NCI-H2081 treated with DMSO at 0.1 percent for 48 hours (cell line): ENCODE results near the gene ELOVL6.
"Not testable (repeated sequence)": the region's sequence is repeated elsewhere in the genome, so short reads cannot be mapped to it uniquely, and the experiment has no call there.

Source experiments
- DNase-seq: peaks from one replicate; lab custom pipeline; 2025; lab: John Stamatoyannopoulos, UW

ELOVL6 gene

GRCh38 chr4:110160618-110161017 is 37.8 kb downstream of the ELOVL6 start:
- no peak for DNase-seq

GRCh38 chr4:110159541-110159940 is 38.9 kb downstream of the ELOVL6 start:
- DNase-seq: no peak

- DNase-seq: no peak
These were observed 40.8 kb downstream of the ELOVL6 start for GRCh38 chr4:110157580-110157979.

GRCh38 chr4:110157166-110157565 is 41.2 kb downstream of the ELOVL6 start:
- DNase-seq: not testable (repeated sequence)

- no peak for DNase-seq
These were observed 42.0 kb downstream of the ELOVL6 start for GRCh38 chr4:110156442-110156841.

- DNase-seq: no peak
These were observed 42.8 kb downstream of the ELOVL6 start for GRCh38 chr4:110155654-110156053.

- no peak for DNase-seq
These were observed 43.8 kb downstream of the ELOVL6 start for GRCh38 chr4:110154582-110154981.

- DNase-seq: no peak
These were observed 46.0 kb downstream of the ELOVL6 start for GRCh38 chr4:110152386-110152785.

- no peak for DNase-seq
These were observed 49.3 kb downstream of the ELOVL6 start for GRCh38 chr4:110149089-110149488.

- no peak for DNase-seq
These were observed 56.0 kb downstream of the ELOVL6 start for GRCh38 chr4:110142461-110142860.

- DNase-seq: no peak
These were observed 58.6 kb downstream of the ELOVL6 start for GRCh38 chr4:110139815-110140214.

GRCh38 chr4:110139111-110139510 is 59.3 kb downstream of the ELOVL6 start:
- no peak for DNase-seq

GRCh38 chr4:110138551-110138950 is 59.9 kb downstream of the ELOVL6 start:
- no peak for DNase-seq

- no peak for DNase-seq
These were observed 60.6 kb downstream of the ELOVL6 start for GRCh38 chr4:110137829-110138228.

- no peak for DNase-seq
These were observed 62.9 kb downstream of the ELOVL6 start for GRCh38 chr4:110135523-110135922.

GRCh38 chr4:110135076-110135475 is 63.3 kb downstream of the ELOVL6 start:
- DNase-seq: no peak

GRCh38 chr4:110134269-110134869 is 64.0 kb downstream of the ELOVL6 start:
- no peak for DNase-seq

- no peak for DNase-seq
These were observed 65.3 kb downstream of the ELOVL6 start for GRCh38 chr4:110132816-110133719.

- no peak for DNase-seq
These were observed 66.5 kb downstream of the ELOVL6 start for GRCh38 chr4:110131916-110132315.

- DNase-seq: no peak
These were observed 67.6 kb downstream of the ELOVL6 start for GRCh38 chr4:110130576-110131358.

GRCh38 chr4:110129544-110129943 is 68.9 kb downstream of the ELOVL6 start:
- DNase-seq: no peak

- no peak for DNase-seq
These were observed 69.9 kb downstream of the ELOVL6 start for GRCh38 chr4:110128472-110128919.

- DNase-seq: no peak
These were observed 70.4 kb downstream of the ELOVL6 start for GRCh38 chr4:110128029-110128428.
